ENCODE data around the gene CLIC5. TPM values are rescaled to one million over a fixed set of nuclear protein-coding genes. Genes with fewer than 3 reads are reported as not detected.

CLIC5 gene
- total RNA-seq, 4 donors from 2014 or later, result 0.45 to 2.6 (median 1.6) TPM

DNA sequence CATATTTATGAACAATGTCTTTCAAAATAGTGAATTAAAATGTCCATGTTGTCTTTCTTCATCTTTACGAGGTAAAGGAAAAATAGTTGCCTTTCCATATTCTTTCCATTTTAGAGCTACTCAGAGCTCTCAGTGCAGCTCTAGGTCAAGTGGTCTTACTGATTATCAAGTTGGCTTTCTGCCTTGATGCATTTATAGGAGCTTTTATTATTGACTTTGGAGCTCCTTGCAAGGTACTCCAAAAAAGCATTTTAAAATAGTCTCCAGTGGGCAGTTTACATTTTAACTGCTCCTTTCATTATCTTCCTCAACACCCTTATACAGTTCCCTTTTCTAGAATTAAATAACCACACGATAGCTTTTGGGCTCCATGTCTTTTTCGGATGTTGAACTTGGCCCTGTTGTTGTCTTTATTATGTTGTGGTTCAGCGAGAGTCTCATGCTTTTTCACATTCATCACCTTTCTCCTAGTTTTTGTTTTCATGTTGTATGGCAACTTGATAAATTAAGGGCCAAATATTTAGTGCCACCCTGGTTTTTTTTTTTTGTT lies 122.9 kb downstream of the CLIC5 start:
- DNase-seq (ENCODE audit: low spot score in 2 of 2), result no peak

DNA sequence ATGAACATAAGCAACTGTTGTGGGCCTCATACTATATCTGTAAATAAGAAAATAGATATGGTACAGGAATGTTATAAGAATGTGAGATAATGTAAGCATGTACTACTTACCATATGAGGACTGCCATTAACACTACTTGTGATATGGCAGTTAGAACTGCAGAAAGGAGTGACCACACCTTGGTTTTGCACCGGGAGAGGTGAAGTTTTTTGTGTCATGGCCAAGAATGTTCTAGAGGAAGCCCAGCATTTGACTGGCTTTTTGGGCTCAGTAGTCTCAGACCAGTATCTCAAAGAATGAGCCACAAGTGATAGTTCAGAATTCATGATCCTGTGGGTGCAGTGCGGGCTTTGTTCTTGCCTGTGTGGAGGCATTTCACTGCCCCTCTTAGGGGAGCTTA lies 123.5 kb downstream of the CLIC5 start:
- TF ChIP-seq POLR2A (IDR thresholded peaks at IDR 0.05), result no peak
- no peak for TF ChIP-seq POLR2AphosphoS5 (IDR thresholded peaks at IDR 0.05)
- TF ChIP-seq EP300 (IDR thresholded peaks at IDR 0.05), result no peak
- TF ChIP-seq, protein P1, sequence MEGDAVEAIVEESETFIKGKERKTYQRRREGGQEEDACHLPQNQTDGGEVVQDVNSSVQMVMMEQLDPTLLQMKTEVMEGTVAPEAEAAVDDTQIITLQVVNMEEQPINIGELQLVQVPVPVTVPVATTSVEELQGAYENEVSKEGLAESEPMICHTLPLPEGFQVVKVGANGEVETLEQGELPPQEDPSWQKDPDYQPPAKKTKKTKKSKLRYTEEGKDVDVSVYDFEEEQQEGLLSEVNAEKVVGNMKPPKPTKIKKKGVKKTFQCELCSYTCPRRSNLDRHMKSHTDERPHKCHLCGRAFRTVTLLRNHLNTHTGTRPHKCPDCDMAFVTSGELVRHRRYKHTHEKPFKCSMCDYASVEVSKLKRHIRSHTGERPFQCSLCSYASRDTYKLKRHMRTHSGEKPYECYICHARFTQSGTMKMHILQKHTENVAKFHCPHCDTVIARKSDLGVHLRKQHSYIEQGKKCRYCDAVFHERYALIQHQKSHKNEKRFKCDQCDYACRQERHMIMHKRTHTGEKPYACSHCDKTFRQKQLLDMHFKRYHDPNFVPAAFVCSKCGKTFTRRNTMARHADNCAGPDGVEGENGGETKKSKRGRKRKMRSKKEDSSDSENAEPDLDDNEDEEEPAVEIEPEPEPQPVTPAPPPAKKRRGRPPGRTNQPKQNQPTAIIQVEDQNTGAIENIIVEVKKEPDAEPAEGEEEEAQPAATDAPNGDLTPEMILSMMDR (IDR thresholded peaks at IDR 0.05), result no peak
- H3K27ac ChIP-seq, result no peak overlapping the region
- H3K36me3 ChIP-seq, result no peaks in the 10 kb centered on the region
- H3K4me3 ChIP-seq, result no peak overlapping the region
- WGBS, result 84% methylated on average over 2 of the region's 2 CpGs
- H3K4me1 ChIP-seq, result no peaks in the 10 kb centered on the region
- no peak for DNase-seq (ENCODE audit: low spot score in 2 of 2)
- no peaks in the 10 kb centered on the region for H3K27me3 ChIP-seq
- no peaks in the 10 kb centered on the region for H3K9me3 ChIP-seq

More for the DNA sequence above, 122.9 kb downstream of the CLIC5 start:
- H3K4me1 ChIP-seq, result no peaks in the 10 kb centered on the region
- no peak for TF ChIP-seq EP300 (IDR thresholded peaks at IDR 0.05)
- no peak for TF ChIP-seq POLR2A (IDR thresholded peaks at IDR 0.05)
- TF ChIP-seq, protein P1 (IDR thresholded peaks at IDR 0.05), result no peak
- TF ChIP-seq POLR2AphosphoS5 (IDR thresholded peaks at IDR 0.05), result no peak
- H3K36me3 ChIP-seq, result no peaks in the 10 kb centered on the region
- no peaks in the 10 kb centered on the region for H3K9me3 ChIP-seq
- WGBS, result 63% methylated on average over 4 of the region's 4 CpGs
- H3K4me3 ChIP-seq, result no peak overlapping the region
- no peak overlapping the region for H3K27ac ChIP-seq
- no peaks in the 10 kb centered on the region for H3K27me3 ChIP-seq

DNA sequence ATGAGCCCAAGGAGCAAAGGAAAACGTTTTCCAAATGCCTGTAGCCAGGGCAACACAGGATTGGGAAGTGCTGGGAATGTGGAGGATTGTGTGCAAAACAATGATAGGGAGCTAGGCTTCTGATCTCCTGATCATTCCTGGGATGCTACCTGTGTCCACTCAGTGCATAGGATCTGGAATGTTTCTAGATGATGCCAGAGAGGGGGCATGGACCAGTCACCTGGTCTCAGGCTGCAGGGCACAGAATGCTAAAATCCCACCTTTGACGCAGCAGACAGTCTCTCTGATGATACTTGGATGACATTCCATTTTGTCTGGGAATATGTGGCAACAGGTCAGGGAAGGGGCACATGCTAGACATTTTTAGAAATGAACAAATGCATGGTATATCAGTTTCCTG lies 128.9 kb downstream of the CLIC5 start:
- H3K27me3 ChIP-seq, result no peaks in the 10 kb centered on the region
- no peak overlapping the region for H3K27ac ChIP-seq
- no peak overlapping the region for H3K4me3 ChIP-seq
- no peak for DNase-seq (ENCODE audit: low spot score in 2 of 2)
- TF ChIP-seq, protein P1 (IDR thresholded peaks at IDR 0.05), result no peak
- no peak for TF ChIP-seq EP300 (IDR thresholded peaks at IDR 0.05)
- TF ChIP-seq POLR2A (IDR thresholded peaks at IDR 0.05), result no peak
- no peak for TF ChIP-seq POLR2AphosphoS5 (IDR thresholded peaks at IDR 0.05)
- no peaks in the 10 kb centered on the region for H3K9me3 ChIP-seq
- no peaks in the 10 kb centered on the region for H3K4me1 ChIP-seq
- 48% methylated on average over 2 of the region's 2 CpGs for WGBS
- no peaks in the 10 kb centered on the region for H3K36me3 ChIP-seq

DNA sequence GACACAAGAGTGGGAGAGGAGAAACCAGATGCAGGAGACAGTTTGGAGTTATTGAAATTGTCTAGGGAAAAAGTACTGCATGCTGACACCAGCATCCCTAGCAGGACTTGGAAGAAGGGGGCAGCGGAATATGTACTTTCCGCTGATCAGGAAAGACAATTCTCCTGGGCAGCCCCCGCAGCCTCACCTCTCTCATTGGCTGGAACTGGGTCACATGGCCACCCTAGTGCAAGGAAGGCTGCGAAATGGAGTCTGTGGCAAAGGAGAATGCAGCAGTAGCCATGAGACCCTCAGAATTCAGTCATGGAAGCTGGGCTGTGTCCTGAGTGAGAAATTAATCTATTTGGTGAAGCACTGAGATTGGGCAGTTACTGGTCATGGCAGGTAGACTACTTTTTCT lies 131.3 kb downstream of the CLIC5 start:
- no peaks in the 10 kb centered on the region for H3K9me3 ChIP-seq
- WGBS, result 88% methylated on average over 4 of the region's 4 CpGs
- H3K4me3 ChIP-seq, result no peak overlapping the region
- peaks cover 12% of the 10 kb centered on the region for H3K4me1 ChIP-seq
- DNase-seq (ENCODE audit: low spot score in 2 of 2), result no peak
- no peak overlapping the region for H3K27ac ChIP-seq
- H3K36me3 ChIP-seq, result no peaks in the 10 kb centered on the region
- no peaks in the 10 kb centered on the region for H3K27me3 ChIP-seq
- TF ChIP-seq EP300 (IDR thresholded peaks at IDR 0.05) (no peak), POLR2AphosphoS5 (IDR thresholded peaks at IDR 0.05) (no peak), POLR2A (IDR thresholded peaks at IDR 0.05) (no peak)
- TF ChIP-seq, protein P1 (IDR thresholded peaks at IDR 0.05), result no peak

DNA sequence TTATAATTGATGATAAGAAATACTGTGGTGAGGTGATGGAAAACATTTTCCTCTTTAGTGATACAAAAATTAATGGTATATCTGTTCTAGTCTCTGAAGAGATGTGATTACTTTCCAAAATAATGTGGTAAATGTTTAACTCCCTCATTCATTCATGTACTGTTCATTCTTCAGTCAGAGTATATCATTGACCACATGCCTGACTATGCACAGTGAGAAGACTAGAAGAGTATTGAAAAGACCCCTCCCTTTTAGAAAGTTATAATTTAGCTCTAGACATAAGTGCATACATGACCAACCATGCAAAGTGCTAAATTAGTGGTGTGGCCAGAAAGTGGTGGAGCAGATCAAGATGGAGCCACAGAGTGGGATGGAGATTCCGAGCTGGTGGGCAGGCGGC lies 133.0 kb downstream of the CLIC5 start:
- 86% methylated on average over 2 of the region's 2 CpGs for WGBS
- no peak for TF ChIP-seq POLR2A (IDR thresholded peaks at IDR 0.05)

More for the DNA sequence above, 133.0 kb downstream of the CLIC5 start:
- Histone ChIP-seq H3K36me3 (no peaks in the 10 kb centered on the region), H3K9me3 (no peaks in the 10 kb centered on the region), H3K27ac (no peak overlapping the region), H3K27me3 (no peaks in the 10 kb centered on the region), H3K4me1 (peaks cover 12% of the 10 kb centered on the region), H3K4me3 (no peak overlapping the region)
- DNase-seq (ENCODE audit: low spot score in 2 of 2), result no peak

All from suprapubic skin (tissue), 4 donors.